Ovary (tissue), 3 donors: ENCODE results near the gene TRAPPC3L.

Source experiments
- CTCF ChIP-seq, 3 donors: fragments of 450-650 bp in 2 of 3; fragments of 200-600 bp in 1 of 3; IDR thresholded peaks; one replicate each; pipeline versions ENCODE4 v1.5.1 to v1.8.0; 2016 to 2022; ENCODE audit warnings: antibody characterized with exemption in 3 of 3, mild to moderate bottlenecking in 1 of 3
- EP300 ChIP-seq: sonication (generic); formaldehyde crosslinking; IDR thresholded peaks from one replicate; pipeline ENCODE4 v1.6.1; 2017; ENCODE audit warnings: antibody characterized with exemption
- donor health status: DM: no; HTN: no; CAD: no.

- TF ChIP-seq CTCF (IDR thresholded peaks at IDR 0.05) (no peak), EP300 (no peak)
Measured at GRCh38 chr6:116564921-116565872, 19.7 kb upstream of the TRAPPC3L start.
